DOHH2 (cell line): ENCODE results near the gene CCDC12.

Experiments used
- H3F3A ChIP-seq: fragments of 200-600 bp; sonication (generic), shearing (Covaris generic); 2 replicates; pipeline ENCODE4 v1.6.0; 2016; ENCODE audit warnings: antibody characterized with exemption, mild to moderate bottlenecking; ENCODE audit not compliant: control insufficient read depth, insufficient read depth
- H3K27ac ChIP-seq: fragments of 200-600 bp; sonication (generic); 2 replicates; pipeline ENCODE4 v1.5.1; 2014; ENCODE audit warnings: low read depth, mild to moderate bottlenecking, low read length, moderate library complexity
- H3K27me3 ChIP-seq: fragments of 200-600 bp; sonication (generic); 2 replicates; pipeline ENCODE4 v1.6.1; 2014; ENCODE audit warnings: mild to moderate bottlenecking, low read length, mixed read lengths; ENCODE audit not compliant: control insufficient read depth
- H3K36me3 ChIP-seq: fragments of 200-600 bp; sonication (generic); 2 replicates; pipeline ENCODE4 v1.6.1; 2014; ENCODE audit warnings: mild to moderate bottlenecking, low read length, moderate library complexity, mixed read lengths; ENCODE audit not compliant: control insufficient read depth
- H3K4me1 ChIP-seq: fragments of 200-600 bp; sonication (generic); 2 replicates; pipeline ENCODE4 v1.6.1; 2014; ENCODE audit warnings: mild to moderate bottlenecking, low read length, mixed read lengths; ENCODE audit not compliant: control insufficient read depth
- H3K4me2 ChIP-seq: fragments of 200-600 bp; sonication (generic); 2 replicates; pipeline ENCODE4 v1.6.0; 2014; ENCODE audit warnings: mild to moderate bottlenecking, low read length, moderate library complexity
- H3K4me3 ChIP-seq: fragments of 200-600 bp; sonication (generic); 2 replicates; pipeline ENCODE4 v1.5.1; 2014; ENCODE audit warnings: mild to moderate bottlenecking, low read length, mixed read lengths
- H3K79me2 ChIP-seq: fragments of 200-600 bp; sonication (generic); 2 replicates; pipeline ENCODE4 v1.6.1; 2014; ENCODE audit warnings: mild to moderate bottlenecking, low read length, mixed read lengths; ENCODE audit not compliant: control insufficient read depth
- H3K9me2 ChIP-seq: fragments of 200-600 bp; sonication (generic); replicated peaks from 2 replicates; pipeline ENCODE4 v1.6.1; 2014; ENCODE audit warnings: mild to moderate bottlenecking, low read length, mixed read lengths; ENCODE audit not compliant: control insufficient read depth
- H3K9me3 ChIP-seq: fragments of 200-600 bp; sonication (generic); 2 replicates; pipeline ENCODE4 v1.6.1; 2014; ENCODE audit warnings: antibody characterized with exemption, low read length, mixed read lengths; ENCODE audit not compliant: control insufficient read depth, insufficient read depth
- H4K20me1 ChIP-seq: fragments of 200-600 bp; sonication (generic); 2 replicates; pipeline ENCODE4 v1.6.0; 2014; ENCODE audit warnings: low read depth, mild to moderate bottlenecking, antibody characterized with exemption, low read length, moderate library complexity; ENCODE audit not compliant: control insufficient read depth, insufficient read depth
- EZH2phosphoT487 ChIP-seq: fragments of 200-600 bp; sonication (generic); IDR thresholded peaks from 2 replicates; pipeline ENCODE4 v1.6.1; 2017; ENCODE audit warnings: borderline replicate concordance, mild to moderate bottlenecking, antibody characterized with exemption, low read length, moderate library complexity, mixed read lengths
- TF ChIP-seq, protein P1 (sequence below): fragments of 200-600 bp; sonication (generic); IDR thresholded peaks from one replicate; pipeline ENCODE4 v1.5.1; 2014; ENCODE audit warnings: antibody characterized with exemption, mild to moderate bottlenecking, low read depth, low read length; ENCODE audit not compliant: poor library complexity, severe bottlenecking

CCDC12 gene

DNA sequence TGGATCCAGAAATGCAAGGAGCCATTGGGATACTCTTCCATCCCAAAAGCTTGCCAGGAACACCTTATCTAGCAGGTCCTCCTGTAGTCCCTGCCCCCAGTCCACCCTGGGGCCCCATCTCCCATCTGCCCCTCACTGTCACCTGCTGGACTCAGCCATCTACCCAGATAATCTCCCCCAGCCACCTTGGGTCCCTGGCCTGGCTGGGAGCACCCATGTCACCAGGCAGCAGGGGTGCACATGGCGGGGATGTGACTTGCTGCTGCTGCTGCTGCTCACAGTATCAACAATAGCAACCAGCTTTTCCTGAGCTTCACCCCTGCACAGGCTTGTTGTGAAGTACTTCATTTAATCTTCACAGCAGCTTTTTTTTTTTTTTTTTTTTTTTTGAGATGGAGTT, 86.4 kb downstream of the CCDC12 start:
- Histone ChIP-seq H3K4me1 (peaks cover 7% of the 10 kb centered on the region; the same call in 1 of the 2 replicates), H3K36me3 (no peaks in the 10 kb centered on the region), H3K79me2 (no peaks in the 10 kb centered on the region), H3K9me3 (no peaks in the 10 kb centered on the region), H3K9me2 (no peaks in the 10 kb centered on the region), H3F3A (no peaks in the 10 kb centered on the region), H4K20me1 (no peaks in the 10 kb centered on the region), H3K27me3 (peaks cover 39% of the 10 kb centered on the region), H3K27ac (no peak overlapping the region), H3K4me2 (no peak overlapping the region), H3K4me3 (no peak overlapping the region)
- TF ChIP-seq, protein P1, sequence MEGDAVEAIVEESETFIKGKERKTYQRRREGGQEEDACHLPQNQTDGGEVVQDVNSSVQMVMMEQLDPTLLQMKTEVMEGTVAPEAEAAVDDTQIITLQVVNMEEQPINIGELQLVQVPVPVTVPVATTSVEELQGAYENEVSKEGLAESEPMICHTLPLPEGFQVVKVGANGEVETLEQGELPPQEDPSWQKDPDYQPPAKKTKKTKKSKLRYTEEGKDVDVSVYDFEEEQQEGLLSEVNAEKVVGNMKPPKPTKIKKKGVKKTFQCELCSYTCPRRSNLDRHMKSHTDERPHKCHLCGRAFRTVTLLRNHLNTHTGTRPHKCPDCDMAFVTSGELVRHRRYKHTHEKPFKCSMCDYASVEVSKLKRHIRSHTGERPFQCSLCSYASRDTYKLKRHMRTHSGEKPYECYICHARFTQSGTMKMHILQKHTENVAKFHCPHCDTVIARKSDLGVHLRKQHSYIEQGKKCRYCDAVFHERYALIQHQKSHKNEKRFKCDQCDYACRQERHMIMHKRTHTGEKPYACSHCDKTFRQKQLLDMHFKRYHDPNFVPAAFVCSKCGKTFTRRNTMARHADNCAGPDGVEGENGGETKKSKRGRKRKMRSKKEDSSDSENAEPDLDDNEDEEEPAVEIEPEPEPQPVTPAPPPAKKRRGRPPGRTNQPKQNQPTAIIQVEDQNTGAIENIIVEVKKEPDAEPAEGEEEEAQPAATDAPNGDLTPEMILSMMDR = no peak
- no peak for TF ChIP-seq EZH2phosphoT487

DNA sequence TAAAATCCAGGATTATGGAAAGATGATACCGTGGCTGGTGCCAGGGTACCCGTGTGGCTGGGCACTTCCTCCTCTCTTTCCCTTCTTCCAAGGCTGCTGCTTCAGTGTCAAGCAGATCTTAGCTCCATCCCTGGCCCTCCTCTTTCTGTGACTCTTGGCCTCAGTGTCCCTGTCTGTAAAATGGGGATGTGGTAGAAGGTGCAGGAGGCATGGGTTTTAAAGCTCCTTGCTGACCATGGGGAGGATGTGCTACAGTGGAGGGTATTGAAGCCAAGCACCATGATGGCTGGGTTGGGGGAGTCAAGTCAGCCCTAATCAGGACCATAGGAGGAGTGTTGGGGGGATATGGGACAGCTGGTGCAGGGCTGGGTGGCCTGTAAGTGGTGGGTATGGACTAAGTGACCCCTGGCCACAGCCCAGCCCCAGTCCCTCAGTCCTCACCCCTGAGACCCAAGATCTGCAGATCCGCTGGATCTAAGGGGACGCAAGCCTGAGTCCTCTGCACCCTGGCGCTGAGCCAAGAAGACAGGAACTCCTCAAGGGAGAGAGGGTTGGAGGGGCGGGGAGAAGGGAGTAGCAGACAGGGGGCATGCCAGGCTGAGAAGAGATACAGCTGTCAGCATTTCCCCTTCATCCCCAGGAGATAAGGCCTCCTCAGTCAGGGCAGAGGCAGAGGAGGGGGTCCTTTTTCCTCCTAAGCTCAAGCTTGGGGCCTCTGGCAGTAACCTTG, 87.0 kb downstream of the CCDC12 start:
- Histone ChIP-seq H3K4me1 (peaks cover 7% of the 10 kb centered on the region; the same call in 1 of the 2 replicates), H4K20me1 (no peaks in the 10 kb centered on the region), H3K36me3 (no peaks in the 10 kb centered on the region), H3K79me2 (no peaks in the 10 kb centered on the region), H3K9me2 (no peaks in the 10 kb centered on the region), H3K4me3 (no peak overlapping the region), H3F3A (no peaks in the 10 kb centered on the region), H3K27ac (no peak overlapping the region), H3K27me3 (peaks cover 44% of the 10 kb centered on the region), H3K9me3 (no peaks in the 10 kb centered on the region), H3K4me2 (no peak overlapping the region)
- TF ChIP-seq, protein P1 = no peak
- TF ChIP-seq EZH2phosphoT487 = no peak

DNA sequence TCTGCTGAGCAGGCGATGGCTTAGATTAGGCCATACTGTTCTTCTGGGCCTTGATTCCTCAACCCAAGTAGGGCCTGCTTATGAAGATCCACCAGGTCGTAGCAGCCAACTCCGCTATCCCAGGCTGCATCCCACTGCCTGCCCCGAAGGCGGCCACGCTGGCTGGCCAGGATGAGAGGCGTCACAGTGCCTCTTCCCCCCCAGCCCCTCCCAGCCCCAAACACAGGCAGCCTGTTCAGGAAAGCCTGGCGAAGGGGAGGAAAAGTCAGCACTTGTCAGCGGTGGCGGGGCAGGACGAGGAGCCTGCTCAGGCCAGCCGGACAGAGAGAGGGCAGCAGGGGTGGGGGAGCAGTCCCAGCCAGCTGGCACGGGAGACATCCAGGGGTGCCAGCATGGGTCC, 87.8 kb downstream of the CCDC12 start:
- 0 out of 2 replicates have a peak, but pooled peaks cover under 1% of the 10 kb centered on the region for H4K20me1 ChIP-seq
- H3K79me2 ChIP-seq = no peaks in the 10 kb centered on the region
- H3K9me2 ChIP-seq = no peaks in the 10 kb centered on the region
- no peak overlapping the region for H3K4me2 ChIP-seq
- no peaks in the 10 kb centered on the region for H3K9me3 ChIP-seq
- TF ChIP-seq, protein P1 = no peak
- TF ChIP-seq EZH2phosphoT487 = no peak
- no peaks in the 10 kb centered on the region for H3K36me3 ChIP-seq
- peaks cover 7% of the 10 kb centered on the region; the same call in 1 of the 2 replicates for H3K4me1 ChIP-seq
- no peaks in the 10 kb centered on the region for H3F3A ChIP-seq
- H3K27me3 ChIP-seq = peaks cover 53% of the 10 kb centered on the region
- H3K27ac ChIP-seq = no peak overlapping the region
- no peak overlapping the region for H3K4me3 ChIP-seq
